Glutamatergic neuron (in vitro differentiated cells): Measurements from ENCODE around the gene CCDC8. TPM values are rescaled to one million over a fixed set of nuclear protein-coding genes. Genes with fewer than 3 reads are reported as not detected.

Source experiments
- DNase-seq: peaks from one replicate; pipeline ENCODE4 v3.0.0; 2022
- H3K27ac Mint-ChIP-seq: one replicate; pipeline ENCODE4 v1.8.0; 2020; ENCODE audit warnings: mild to moderate bottlenecking, mixed read lengths, inconsistent platforms; ENCODE audit not compliant: unreplicated experiment
- H3K27me3 Mint-ChIP-seq: one replicate; pipeline ENCODE4 v1.8.0; 2020; ENCODE audit warnings: mild to moderate bottlenecking, moderate library complexity, mixed read lengths, inconsistent platforms; ENCODE audit not compliant: unreplicated experiment
- H3K36me3 Mint-ChIP-seq: one replicate; pipeline ENCODE4 v1.8.0; 2020; ENCODE audit warnings: mild to moderate bottlenecking, mixed read lengths, inconsistent platforms; ENCODE audit not compliant: unreplicated experiment
- H3K4me1 Mint-ChIP-seq: one replicate; pipeline ENCODE4 v1.8.0; 2020; ENCODE audit warnings: mild to moderate bottlenecking, low read depth, mixed read lengths, inconsistent platforms; ENCODE audit not compliant: unreplicated experiment
- H3K4me3 Mint-ChIP-seq: one replicate; pipeline ENCODE4 v1.8.0; 2020; ENCODE audit warnings: mild to moderate bottlenecking, mixed read lengths, inconsistent platforms; ENCODE audit not compliant: unreplicated experiment
- H3K9me3 Mint-ChIP-seq: one replicate; pipeline ENCODE4 v1.8.0; 2020; ENCODE audit warnings: mild to moderate bottlenecking, moderate library complexity, mixed read lengths, inconsistent platforms; ENCODE audit not compliant: unreplicated experiment
- CTCF ChIP-seq: fragments of 200-600 bp; sonication (generic); IDR thresholded peaks from one replicate; pipeline ENCODE4 v1.5.0; 2021; ENCODE audit not compliant: partially characterized antibody, unreplicated experiment
- total RNA-seq: library from RNA; stranded (reverse); fragmentation: NEBNext Ultra II Directional; extraction: Animal tissue kit (Norgen Biotek cat#: 25700); gene quantifications from one replicate; pipeline ENCODE4 v1.2.1, GENCODE V29; 2021; ENCODE audit not compliant: unreplicated experiment

The CCDC8 gene
- total RNA-seq, 1 donor from 2014 or later = 6.3 TPM

GRCh38 chr19:46412650-46413261 lies 608 bp downstream of the CCDC8 start:
- no peak for DNase-seq
- peaks cover 5% of the 10 kb centered on the region for H3K9me3 Mint-ChIP-seq
- H3K27ac Mint-ChIP-seq = peak overlapping the region; percentile 62
- no peak for TF ChIP-seq CTCF
- peaks cover 13% of the 10 kb centered on the region for H3K4me1 Mint-ChIP-seq
- H3K36me3 Mint-ChIP-seq = no peaks in the 10 kb centered on the region
- H3K27me3 Mint-ChIP-seq = peaks cover 8% of the 10 kb centered on the region
- peak overlapping the region; percentile 83 for H3K4me3 Mint-ChIP-seq

GRCh38 chr19:46411925-46412649 lies 1.3 kb downstream of the CCDC8 start:
- peak overlapping the region; percentile 62 for H3K27ac Mint-ChIP-seq
- H3K36me3 Mint-ChIP-seq = no peaks in the 10 kb centered on the region
- DNase-seq = no peak
- H3K9me3 Mint-ChIP-seq = peaks cover 5% of the 10 kb centered on the region
- no peak for TF ChIP-seq CTCF
- peak overlapping the region; percentile 83 for H3K4me3 Mint-ChIP-seq
- H3K27me3 Mint-ChIP-seq = peaks cover 8% of the 10 kb centered on the region
- H3K4me1 Mint-ChIP-seq = peaks cover 16% of the 10 kb centered on the region

GRCh38 chr19:46411088-46411924 lies 2.1 kb downstream of the CCDC8 start:
- Mint-ChIP-seq H3K36me3 (no peaks in the 10 kb centered on the region), H3K27ac (no peak overlapping the region), H3K9me3 (peaks cover 5% of the 10 kb centered on the region), H3K4me3 (peak overlapping the region; percentile 57), H3K27me3 (peaks cover 6% of the 10 kb centered on the region), H3K4me1 (peaks cover 16% of the 10 kb centered on the region)
- no peak for DNase-seq
- TF ChIP-seq CTCF = no peak

- Mint-ChIP-seq H3K4me1 (peaks cover 16% of the 10 kb centered on the region), H3K36me3 (no peaks in the 10 kb centered on the region), H3K27me3 (peaks cover 6% of the 10 kb centered on the region), H3K27ac (peak overlapping the region; percentile 52), H3K4me3 (peak overlapping the region; percentile 49), H3K9me3 (peaks cover 7% of the 10 kb centered on the region)
- DNase-seq = no peak
- TF ChIP-seq CTCF = no peak
Observed at GRCh38 chr19:46410205-46411087, 2.9 kb downstream of the CCDC8 start.
